ENCODE measurements around the gene TTC34. TPM values are rescaled to one million over a fixed set of nuclear protein-coding genes. Genes with fewer than 3 reads are reported as not detected.
"Not testable (repeated sequence)": the region's sequence is repeated elsewhere in the genome, so short reads cannot be mapped to it uniquely, and the experiment has no call there.

TTC34 gene
- total RNA-seq, 1 donor, result 0.36 TPM

DNA sequence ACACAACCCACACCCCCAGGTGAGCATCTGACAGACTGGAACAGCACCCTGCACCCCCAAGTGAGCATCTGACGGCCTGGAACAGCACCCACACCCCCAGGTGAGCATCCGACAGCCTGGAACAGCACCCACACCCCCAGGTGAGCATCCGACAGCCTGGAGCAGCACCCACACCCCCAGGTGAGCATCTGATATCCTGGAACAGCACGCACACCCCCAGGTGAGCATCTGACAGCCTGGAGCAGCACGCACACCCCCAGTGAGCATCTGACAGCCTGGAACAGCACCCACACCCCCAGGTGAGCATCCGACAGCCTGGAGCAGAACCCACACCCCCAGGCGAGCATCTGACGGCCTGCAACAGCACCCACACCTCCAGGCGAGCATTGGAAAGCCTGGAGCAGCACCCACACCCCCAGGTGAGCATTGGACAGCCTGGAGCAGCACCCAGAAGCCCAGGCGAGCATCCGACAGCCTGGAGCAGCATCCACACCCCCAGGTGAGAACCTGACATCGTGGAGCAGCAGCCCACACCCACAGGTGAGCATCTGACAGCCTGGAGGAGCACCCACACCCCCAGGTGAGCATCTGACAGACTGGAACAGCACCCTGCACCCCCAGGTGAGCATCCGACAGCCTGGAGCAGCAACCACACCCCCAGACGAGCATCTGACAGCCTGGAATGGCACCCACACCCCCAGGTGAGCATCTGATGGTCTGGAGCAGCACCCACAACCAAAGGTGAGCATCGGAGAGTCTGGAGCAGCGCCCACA, 149.2 kb downstream of the TTC34 start:
- not testable (repeated sequence) for H3K4me3 ChIP-seq (ENCODE audit: insufficient read depth, low read length); H3K4me1 ChIP-seq (ENCODE audit: insufficient read depth, low read length); H2AFZ ChIP-seq (ENCODE audit: low read length); H3K27me3 ChIP-seq (ENCODE audit: insufficient read depth, low read length); H3K36me3 ChIP-seq (ENCODE audit: insufficient read depth, low read length); H3K4me2 ChIP-seq (ENCODE audit: insufficient read depth, low read length); H3K27ac ChIP-seq (ENCODE audit: low read depth, low read length); H3K79me2 ChIP-seq (ENCODE audit: insufficient read depth, low read length); H4K20me1 ChIP-seq (ENCODE audit: insufficient read depth, low read length)
- peak; percentile 74 for DNase-seq (ENCODE audit: insufficient read length, low spot score, missing footprints)
- H3K9me3 ChIP-seq (ENCODE audit: low read depth, low read length), result peaks cover 13% of the 10 kb centered on the region

DNA sequence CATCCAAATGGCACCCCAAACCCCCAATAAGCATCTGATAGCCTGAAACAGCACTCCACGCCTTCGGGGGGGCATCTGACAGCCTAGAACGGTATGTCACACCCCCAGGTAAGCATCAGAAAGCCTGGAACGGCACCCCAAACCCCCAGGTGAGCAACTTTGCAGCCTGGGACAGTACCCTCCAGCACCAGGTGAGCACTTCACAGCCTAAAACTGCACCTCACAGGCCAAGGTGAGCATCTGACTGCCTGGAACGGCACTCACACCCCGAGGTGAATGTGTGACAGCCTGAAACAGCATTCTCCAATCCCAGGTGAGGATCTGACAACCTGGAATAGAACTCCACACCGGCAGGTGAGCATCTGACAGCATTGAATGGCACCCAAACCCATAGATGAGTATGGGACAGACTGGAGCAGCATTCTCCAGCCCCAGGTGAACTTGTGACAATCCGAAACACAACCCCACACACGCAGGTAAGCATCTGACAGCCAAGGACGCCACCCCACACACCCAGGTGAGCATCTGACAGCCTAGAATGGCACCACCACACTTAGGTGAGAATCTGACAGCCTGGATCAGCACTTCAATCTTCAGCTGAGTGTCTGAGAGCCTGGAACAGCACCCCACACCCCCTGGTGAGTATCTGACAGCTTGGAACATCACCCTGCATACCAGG, 150.4 kb downstream of the TTC34 start:
- TF ChIP-seq, protein P1, sequence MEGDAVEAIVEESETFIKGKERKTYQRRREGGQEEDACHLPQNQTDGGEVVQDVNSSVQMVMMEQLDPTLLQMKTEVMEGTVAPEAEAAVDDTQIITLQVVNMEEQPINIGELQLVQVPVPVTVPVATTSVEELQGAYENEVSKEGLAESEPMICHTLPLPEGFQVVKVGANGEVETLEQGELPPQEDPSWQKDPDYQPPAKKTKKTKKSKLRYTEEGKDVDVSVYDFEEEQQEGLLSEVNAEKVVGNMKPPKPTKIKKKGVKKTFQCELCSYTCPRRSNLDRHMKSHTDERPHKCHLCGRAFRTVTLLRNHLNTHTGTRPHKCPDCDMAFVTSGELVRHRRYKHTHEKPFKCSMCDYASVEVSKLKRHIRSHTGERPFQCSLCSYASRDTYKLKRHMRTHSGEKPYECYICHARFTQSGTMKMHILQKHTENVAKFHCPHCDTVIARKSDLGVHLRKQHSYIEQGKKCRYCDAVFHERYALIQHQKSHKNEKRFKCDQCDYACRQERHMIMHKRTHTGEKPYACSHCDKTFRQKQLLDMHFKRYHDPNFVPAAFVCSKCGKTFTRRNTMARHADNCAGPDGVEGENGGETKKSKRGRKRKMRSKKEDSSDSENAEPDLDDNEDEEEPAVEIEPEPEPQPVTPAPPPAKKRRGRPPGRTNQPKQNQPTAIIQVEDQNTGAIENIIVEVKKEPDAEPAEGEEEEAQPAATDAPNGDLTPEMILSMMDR (IDR thresholded peaks at IDR 0.05; ENCODE audit: extremely low read depth, low read depth, low read length), result no peak
- no peak overlapping the region for H2AFZ ChIP-seq (ENCODE audit: low read length)
- no peak overlapping the region for H3K4me2 ChIP-seq (ENCODE audit: insufficient read depth, low read length)
- H3K27me3 ChIP-seq (ENCODE audit: insufficient read depth, low read length), result no peaks in the 10 kb centered on the region
- H3K4me3 ChIP-seq (ENCODE audit: insufficient read depth, low read length), result no peak overlapping the region
- H3K36me3 ChIP-seq (ENCODE audit: insufficient read depth, low read length), result no peaks in the 10 kb centered on the region
- H4K20me1 ChIP-seq (ENCODE audit: insufficient read depth, low read length), result no peaks in the 10 kb centered on the region
- H3K9me3 ChIP-seq (ENCODE audit: low read depth, low read length), result peaks cover 15% of the 10 kb centered on the region
- peak; percentile 82 for DNase-seq (ENCODE audit: insufficient read length, low spot score, missing footprints)
- no peaks in the 10 kb centered on the region for H3K79me2 ChIP-seq (ENCODE audit: insufficient read depth, low read length)
- no peaks in the 10 kb centered on the region for H3K4me1 ChIP-seq (ENCODE audit: insufficient read depth, low read length)
- H3K27ac ChIP-seq (ENCODE audit: low read depth, low read length), result no peak overlapping the region

DNA sequence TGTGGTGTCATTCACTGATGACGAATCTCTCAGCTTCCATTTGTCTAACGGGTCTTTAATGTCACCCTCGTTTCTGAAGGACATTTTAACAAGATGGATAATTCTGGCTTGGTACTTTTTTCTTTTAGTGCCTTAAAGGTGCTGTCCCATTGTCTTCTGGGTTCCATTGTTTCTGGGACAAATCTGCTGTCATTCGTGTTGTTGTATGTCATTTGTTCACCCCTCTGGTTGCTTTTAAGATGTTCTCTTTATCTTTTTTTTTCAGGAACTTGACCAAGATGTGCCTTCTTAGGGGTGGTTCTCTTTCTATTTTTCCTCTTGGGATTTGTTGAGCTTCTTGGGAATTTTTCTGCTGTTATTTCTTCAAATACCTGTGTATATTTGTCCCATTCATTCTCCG, 154.7 kb downstream of the TTC34 start:
- Histone ChIP-seq H3K4me3 (ENCODE audit: insufficient read depth, low read length) (no peak overlapping the region), H4K20me1 (ENCODE audit: insufficient read depth, low read length) (no peaks in the 10 kb centered on the region), H3K4me1 (ENCODE audit: insufficient read depth, low read length) (peaks cover 6% of the 10 kb centered on the region), H3K36me3 (ENCODE audit: insufficient read depth, low read length) (no peaks in the 10 kb centered on the region), H2AFZ (ENCODE audit: low read length) (no peak overlapping the region), H3K27me3 (ENCODE audit: insufficient read depth, low read length) (no peaks in the 10 kb centered on the region), H3K79me2 (ENCODE audit: insufficient read depth, low read length) (peaks cover 8% of the 10 kb centered on the region), H3K9me3 (ENCODE audit: low read depth, low read length) (peaks cover 2% of the 10 kb centered on the region), H3K27ac (ENCODE audit: low read depth, low read length) (no peak overlapping the region), H3K4me2 (ENCODE audit: insufficient read depth, low read length) (no peak overlapping the region)
- peak; percentile 17 for DNase-seq (ENCODE audit: insufficient read length, low spot score, missing footprints)
- TF ChIP-seq, protein P1 (IDR thresholded peaks at IDR 0.05; ENCODE audit: extremely low read depth, low read depth, low read length), result no peak

DNA sequence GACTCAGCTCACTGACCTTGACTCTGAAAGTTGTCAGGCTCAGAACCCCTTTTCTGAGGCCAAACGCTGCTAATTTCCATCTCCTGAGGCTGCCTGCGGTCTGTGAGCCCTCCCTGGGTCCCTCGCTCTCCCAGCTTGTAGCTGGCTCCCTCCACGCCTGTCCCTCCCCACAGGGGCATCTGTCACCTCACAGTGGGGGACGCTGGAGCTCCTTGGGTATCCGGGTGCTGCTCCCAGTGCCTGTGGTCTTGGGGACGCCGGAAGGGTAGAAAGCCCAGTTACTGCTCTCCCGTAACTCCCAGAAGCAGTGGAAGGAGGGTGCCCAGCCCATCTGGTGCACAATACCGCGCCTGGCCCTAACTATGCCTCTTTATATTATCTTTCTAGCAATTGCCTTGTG, 155.7 kb downstream of the TTC34 start:
- TF ChIP-seq, protein P1 (IDR thresholded peaks at IDR 0.05; ENCODE audit: extremely low read depth, low read depth, low read length), result no peak
- peaks cover 2% of the 10 kb centered on the region for H3K9me3 ChIP-seq (ENCODE audit: low read depth, low read length)
- no peak overlapping the region for H3K4me3 ChIP-seq (ENCODE audit: insufficient read depth, low read length)
- peaks cover 6% of the 10 kb centered on the region for H3K4me1 ChIP-seq (ENCODE audit: insufficient read depth, low read length)
- no peaks in the 10 kb centered on the region for H3K36me3 ChIP-seq (ENCODE audit: insufficient read depth, low read length)
- no peak overlapping the region for H3K27ac ChIP-seq (ENCODE audit: low read depth, low read length)
- no peaks in the 10 kb centered on the region for H4K20me1 ChIP-seq (ENCODE audit: insufficient read depth, low read length)
- peaks cover 8% of the 10 kb centered on the region for H3K79me2 ChIP-seq (ENCODE audit: insufficient read depth, low read length)
- no peaks in the 10 kb centered on the region for H3K27me3 ChIP-seq (ENCODE audit: insufficient read depth, low read length)
- no peak overlapping the region for H2AFZ ChIP-seq (ENCODE audit: low read length)
- H3K4me2 ChIP-seq (ENCODE audit: insufficient read depth, low read length), result no peak overlapping the region
- DNase-seq (ENCODE audit: insufficient read length, low spot score, missing footprints), result peak; percentile 84

All from osteoblast (primary cell).